Stomach smooth muscle (tissue), 2 donors: Measurements from ENCODE around the gene LEMD3.

ENCODE experiments used
- H3K27ac ChIP-seq: one replicate; pipeline ENCODE4 v1.7.0; 2013; ENCODE audit warnings: mild to moderate bottlenecking, low read length, inconsistent platforms
- H3K27me3 ChIP-seq, 2 donors: one replicate each; pipeline ENCODE4 v1.7.0; 2013; ENCODE audit warnings: low read length in 2 of 2; ENCODE audit not compliant: insufficient read depth in 2 of 2, control insufficient read depth in 1 of 2
- H3K36me3 ChIP-seq, 2 donors: one replicate each; pipeline ENCODE4 v1.7.0; 2013; ENCODE audit warnings: low read length in 2 of 2; ENCODE audit not compliant: control insufficient read depth in 2 of 2, insufficient read depth in 2 of 2
- H3K4me1 ChIP-seq: one replicate; pipeline ENCODE4 v1.7.0; 2013; ENCODE audit warnings: low read length; ENCODE audit not compliant: control insufficient read depth, insufficient read depth
- H3K4me3 ChIP-seq, 2 donors: one replicate each; pipeline ENCODE4 v1.7.0; 2013; ENCODE audit warnings: low read length in 2 of 2
- H3K9ac ChIP-seq, 2 donors: one replicate each; pipeline ENCODE4 v1.7.0; 2013; ENCODE audit warnings: low read length in 2 of 2, mild to moderate bottlenecking in 1 of 2
- H3K9me3 ChIP-seq, 2 donors: one replicate each; pipeline ENCODE4 v1.7.0; 2013; ENCODE audit warnings: low read length in 2 of 2; ENCODE audit not compliant: control insufficient read depth in 2 of 2
- donor health status: healthy.
- donor health status: Pancreatic carcinoma.

Gene LEMD3

DNA sequence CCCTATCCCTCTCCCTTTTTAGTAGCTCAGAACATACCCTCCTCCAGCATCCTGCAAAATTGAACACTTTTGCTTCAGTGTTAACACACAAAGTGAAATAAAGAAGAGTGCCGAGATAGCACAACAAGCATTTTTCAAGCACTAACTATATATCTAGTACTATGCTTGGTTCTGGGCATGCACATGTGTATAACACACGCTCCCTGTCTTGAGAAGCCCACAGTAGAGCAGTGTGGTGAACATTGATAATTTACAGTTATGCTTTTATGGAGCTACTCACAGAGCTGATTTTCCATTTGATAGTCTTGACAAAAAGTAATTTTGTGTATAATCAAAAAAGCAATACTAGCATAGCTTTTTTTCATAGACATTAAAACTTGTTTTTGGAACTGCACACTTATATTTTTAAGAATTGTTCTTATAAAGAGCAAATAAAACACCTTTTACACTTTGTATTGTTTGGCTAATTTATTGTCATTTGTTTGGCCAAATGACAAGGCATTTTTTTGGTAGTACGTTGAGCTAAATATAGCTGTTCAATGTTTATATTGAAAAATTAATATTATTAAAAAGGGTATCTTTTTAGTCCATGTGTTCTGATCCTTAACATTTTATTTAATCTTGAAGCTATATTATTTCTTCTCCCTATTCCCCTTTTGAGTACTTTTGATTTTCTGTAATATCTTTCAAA is 39.7 kb downstream of the LEMD3 start:
- Histone ChIP-seq H3K4me3 (no peak overlapping the region), H3K36me3 (no peaks in the 10 kb centered on the region), H3K4me1 (peaks cover 3% of the 10 kb centered on the region), H3K27me3 (no peaks in the 10 kb centered on the region), H3K27ac (no peak overlapping the region), H3K9me3 (no peaks in the 10 kb centered on the region), H3K9ac (no peak overlapping the region)

DNA sequence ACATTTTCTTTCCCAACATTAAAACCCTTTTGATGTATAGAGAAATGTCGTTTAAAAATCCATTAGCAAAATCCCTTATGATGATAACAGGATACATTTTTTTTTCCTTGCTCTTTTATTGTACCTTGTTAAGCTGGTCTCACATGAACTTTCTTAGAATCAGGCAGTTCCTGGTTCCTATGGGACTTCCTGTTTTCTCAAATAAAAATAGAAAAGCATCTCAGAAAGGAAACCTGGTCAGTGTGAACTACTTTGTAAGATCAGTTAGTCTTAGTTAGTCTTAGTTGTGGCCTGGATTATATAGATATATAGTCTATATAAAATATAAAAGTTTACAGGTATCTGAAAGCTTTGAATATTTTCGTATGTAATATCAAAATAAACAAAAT is 40.3 kb downstream of the LEMD3 start:
- peaks cover 3% of the 10 kb centered on the region for H3K4me1 ChIP-seq
- no peak overlapping the region for H3K27ac ChIP-seq
- no peaks in the 10 kb centered on the region for H3K27me3 ChIP-seq
- H3K36me3 ChIP-seq: no peaks in the 10 kb centered on the region
- H3K4me3 ChIP-seq: no peak overlapping the region
- no peaks in the 10 kb centered on the region for H3K9me3 ChIP-seq
- no peak overlapping the region for H3K9ac ChIP-seq

DNA sequence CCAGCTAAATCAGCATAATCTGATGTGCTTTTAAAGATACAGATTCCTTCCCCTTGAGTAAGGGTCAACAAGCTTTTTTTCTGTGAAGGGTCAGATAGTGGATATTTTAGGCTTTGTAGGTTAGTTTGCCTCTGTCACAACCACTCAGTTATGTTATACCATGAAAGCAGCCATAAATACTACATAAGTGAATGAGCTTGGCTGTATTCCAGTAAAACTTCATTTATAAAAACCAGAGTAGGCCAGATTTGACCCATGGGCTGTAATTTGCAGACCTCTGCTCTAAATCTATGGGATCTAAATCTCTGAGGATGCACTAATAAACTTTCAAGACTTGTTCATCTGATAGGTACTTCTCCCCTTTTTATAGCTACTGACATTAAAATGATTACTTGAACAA is 47.7 kb downstream of the LEMD3 start:
- Histone ChIP-seq H3K27me3 (no peaks in the 10 kb centered on the region), H3K9ac (no peak overlapping the region), H3K36me3 (peaks cover 5 to 10% of the 10 kb centered on the region in 2 donors), H3K4me1 (peaks cover 6% of the 10 kb centered on the region), H3K27ac (no peak overlapping the region), H3K9me3 (peaks cover 0 to 6% of the 10 kb centered on the region in 2 donors), H3K4me3 (no peak overlapping the region)

DNA sequence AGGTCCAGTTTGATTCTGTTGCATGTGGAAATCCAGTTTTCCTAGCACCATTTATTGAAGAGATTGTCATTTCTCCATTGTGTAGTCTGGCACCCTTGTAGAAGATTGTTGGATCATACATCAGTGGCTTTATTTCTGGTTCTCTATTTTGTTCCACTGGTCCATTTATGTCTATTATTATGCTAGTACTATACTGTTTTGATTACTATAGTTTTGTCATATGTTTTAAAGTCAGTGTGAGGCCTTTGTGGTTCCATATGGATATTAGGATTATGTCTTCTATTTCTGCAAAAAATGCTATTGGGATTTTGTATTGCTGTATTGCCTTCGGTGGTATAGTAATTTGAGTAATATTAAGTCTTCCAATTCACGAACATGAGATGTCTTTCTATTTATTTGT is 51.4 kb downstream of the LEMD3 start:
- no peak overlapping the region for H3K9ac ChIP-seq
- peaks cover 5 to 10% of the 10 kb centered on the region in 2 donors for H3K36me3 ChIP-seq
- H3K4me3 ChIP-seq: no peak overlapping the region
- H3K27me3 ChIP-seq: no peaks in the 10 kb centered on the region
- no peak overlapping the region for H3K27ac ChIP-seq
- H3K4me1 ChIP-seq: peaks cover 6% of the 10 kb centered on the region
- H3K9me3 ChIP-seq: peaks cover 0 to 6% of the 10 kb centered on the region in 2 donors

DNA sequence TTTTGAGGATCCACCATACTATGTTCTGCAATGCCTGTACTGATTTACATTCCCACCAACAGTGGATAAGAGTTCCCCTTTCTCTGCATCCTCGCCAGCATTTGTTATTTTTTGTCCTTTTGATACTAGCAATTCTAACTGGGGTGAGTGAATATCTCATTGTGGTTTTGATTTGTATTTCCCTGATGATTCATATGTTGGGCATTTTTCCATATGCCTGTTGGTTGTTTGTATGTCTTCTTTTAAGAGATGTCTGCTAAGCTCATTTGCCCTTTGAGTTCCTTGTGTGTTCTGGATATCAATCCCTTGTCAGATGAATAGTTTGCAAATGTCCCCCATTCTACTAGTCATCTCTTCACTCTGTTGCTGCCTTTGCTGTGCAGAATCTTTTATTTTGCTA is 60.1 kb downstream of the LEMD3 start:
- H3K27ac ChIP-seq: no peak overlapping the region

DNA sequence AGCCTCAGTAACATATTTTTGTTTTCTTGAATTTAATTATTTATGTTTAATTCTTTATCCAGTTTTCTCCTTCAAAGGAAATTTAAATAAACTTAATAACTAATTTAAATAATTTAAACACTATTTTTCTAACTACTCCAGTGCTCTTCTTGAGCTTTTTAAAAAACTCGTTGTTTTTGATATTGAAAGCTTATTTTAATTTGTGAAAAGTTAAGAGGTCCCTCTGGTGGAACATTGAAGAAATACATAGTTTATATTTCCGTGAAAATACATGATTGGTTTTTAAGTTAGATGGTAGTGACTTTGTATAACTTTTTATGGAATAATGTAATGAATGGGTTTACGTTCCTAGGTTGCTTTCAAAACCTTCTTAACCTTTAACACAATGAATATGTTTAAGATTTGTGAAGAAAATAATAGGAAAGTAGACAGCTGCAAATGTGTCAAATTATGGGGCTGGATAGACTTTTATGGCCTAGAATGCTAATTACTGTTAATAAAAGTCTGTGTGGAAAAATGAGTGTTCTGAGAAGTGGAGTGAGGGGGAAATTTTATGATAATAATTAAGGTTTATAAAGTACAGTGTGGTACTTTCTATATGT is 63.2 kb downstream of the LEMD3 start:
- H3K9me3 ChIP-seq: no peaks in the 10 kb centered on the region
- H3K36me3 ChIP-seq: peaks cover 0 to 4% of the 10 kb centered on the region in 2 donors
- H3K27me3 ChIP-seq: no peaks in the 10 kb centered on the region
- H3K9ac ChIP-seq: no peak overlapping the region
- no peak overlapping the region for H3K4me3 ChIP-seq
- no peak overlapping the region for H3K27ac ChIP-seq
- H3K4me1 ChIP-seq: no peaks in the 10 kb centered on the region

More for the DNA sequence above, 60.1 kb downstream of the LEMD3 start:
- no peaks in the 10 kb centered on the region for H3K9me3 ChIP-seq
- H3K4me3 ChIP-seq: no peak overlapping the region
- peaks cover 0 to 4% of the 10 kb centered on the region in 2 donors for H3K36me3 ChIP-seq
- no peaks in the 10 kb centered on the region for H3K4me1 ChIP-seq
- no peaks in the 10 kb centered on the region for H3K27me3 ChIP-seq
- H3K9ac ChIP-seq: no peak overlapping the region

DNA sequence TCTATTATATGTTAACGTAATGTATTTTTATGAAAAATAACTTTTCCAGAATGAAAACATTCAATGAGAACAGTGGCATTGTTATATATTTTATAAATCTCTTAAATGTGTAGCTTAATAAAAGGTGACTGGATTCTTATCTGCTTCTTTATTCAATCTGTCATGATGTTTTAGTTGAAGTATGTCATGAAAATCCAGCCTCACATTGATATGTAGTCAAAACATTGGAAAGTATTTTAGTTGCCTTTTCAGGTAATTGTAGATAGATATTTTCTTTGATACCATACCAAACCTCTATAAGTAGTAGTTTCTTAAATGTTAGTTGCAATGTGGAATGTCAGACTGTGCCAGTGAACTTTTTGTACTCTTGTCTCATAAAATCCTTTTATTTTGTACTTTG is 67.8 kb downstream of the LEMD3 start:
- Histone ChIP-seq H3K27ac (no peak overlapping the region), H3K27me3 (no peaks in the 10 kb centered on the region), H3K36me3 (peaks cover 4 to 11% of the 10 kb centered on the region in 2 donors), H3K9ac (no peak overlapping the region), H3K4me1 (no peaks in the 10 kb centered on the region), H3K9me3 (no peaks in the 10 kb centered on the region), H3K4me3 (no peak overlapping the region)

DNA sequence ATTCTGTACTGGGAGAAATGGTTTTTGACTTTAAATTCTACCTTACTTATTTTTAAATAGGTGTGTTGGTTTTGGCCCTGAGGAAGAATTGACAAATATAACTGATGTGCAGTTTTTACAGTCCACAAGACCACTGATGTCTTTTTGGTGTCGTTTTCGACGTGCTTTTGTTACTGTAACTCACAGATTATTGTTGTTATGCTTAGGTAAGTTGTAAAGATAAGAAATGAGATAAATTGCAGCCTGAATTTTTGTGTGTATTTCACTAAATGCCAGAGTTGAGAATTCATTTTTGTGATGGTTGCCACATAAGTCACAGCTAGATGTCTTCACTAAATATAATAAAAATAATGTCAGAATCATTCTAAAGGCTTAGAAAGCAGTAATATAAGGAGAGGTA is 69.2 kb downstream of the LEMD3 start:
- no peaks in the 10 kb centered on the region for H3K27me3 ChIP-seq
- H3K9ac ChIP-seq: no peak overlapping the region
- H3K4me3 ChIP-seq: no peak overlapping the region
- no peaks in the 10 kb centered on the region for H3K4me1 ChIP-seq
- H3K9me3 ChIP-seq: no peaks in the 10 kb centered on the region
- no peak overlapping the region for H3K27ac ChIP-seq
- peaks cover 10 to 17% of the 10 kb centered on the region in 2 donors for H3K36me3 ChIP-seq

DNA sequence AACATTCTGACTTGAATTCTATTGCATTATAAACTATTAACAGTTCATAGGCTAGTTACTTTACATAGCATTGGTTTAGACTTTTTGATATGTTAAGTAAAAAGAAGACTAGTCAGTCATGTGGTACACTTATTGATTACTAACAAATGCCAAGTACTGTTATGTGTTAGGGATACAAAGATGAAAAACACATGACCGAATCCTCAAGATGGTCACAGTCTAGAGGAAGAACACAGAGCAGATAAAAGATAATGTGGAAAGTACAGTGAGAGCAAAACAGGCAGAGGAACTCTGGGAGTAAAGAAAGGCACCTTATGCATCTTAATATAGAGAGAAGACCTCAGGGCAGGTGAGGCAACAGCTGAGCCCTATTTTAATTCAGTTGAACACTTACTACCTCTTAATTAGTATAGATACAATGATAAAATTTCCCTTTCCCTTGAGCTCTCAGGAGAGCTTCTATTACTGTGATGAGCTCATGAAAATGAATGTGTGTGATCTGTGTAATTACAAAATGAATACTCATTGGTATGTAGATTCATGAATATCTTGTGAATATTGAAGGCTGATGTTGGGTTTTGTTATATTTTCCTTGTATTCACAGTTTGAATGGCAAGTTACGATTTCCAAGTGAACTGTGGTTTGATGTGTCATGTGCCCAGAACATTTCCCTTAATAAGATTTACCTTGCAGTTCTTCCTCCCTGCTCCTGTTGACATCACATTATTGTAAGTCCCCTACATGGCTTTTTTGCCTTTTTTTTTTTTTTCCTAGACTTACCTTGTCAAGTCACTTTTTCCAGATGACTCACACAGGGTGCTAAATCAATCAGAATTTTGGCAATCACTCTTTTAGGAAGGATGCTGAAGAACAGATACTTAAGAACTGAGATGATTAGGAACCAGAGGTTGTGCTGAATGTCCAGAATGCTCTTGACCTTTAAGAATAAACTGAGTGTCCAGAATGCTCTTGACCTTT is 79.6 kb downstream of the LEMD3 start:
- no peak overlapping the region for H3K4me3 ChIP-seq
- no peak overlapping the region for H3K9ac ChIP-seq
- no peaks in the 10 kb centered on the region for H3K4me1 ChIP-seq
- no peaks in the 10 kb centered on the region for H3K27me3 ChIP-seq
- H3K9me3 ChIP-seq: no peaks in the 10 kb centered on the region
- no peak overlapping the region for H3K27ac ChIP-seq
- peaks cover 3 to 9% of the 10 kb centered on the region in 2 donors for H3K36me3 ChIP-seq

DNA sequence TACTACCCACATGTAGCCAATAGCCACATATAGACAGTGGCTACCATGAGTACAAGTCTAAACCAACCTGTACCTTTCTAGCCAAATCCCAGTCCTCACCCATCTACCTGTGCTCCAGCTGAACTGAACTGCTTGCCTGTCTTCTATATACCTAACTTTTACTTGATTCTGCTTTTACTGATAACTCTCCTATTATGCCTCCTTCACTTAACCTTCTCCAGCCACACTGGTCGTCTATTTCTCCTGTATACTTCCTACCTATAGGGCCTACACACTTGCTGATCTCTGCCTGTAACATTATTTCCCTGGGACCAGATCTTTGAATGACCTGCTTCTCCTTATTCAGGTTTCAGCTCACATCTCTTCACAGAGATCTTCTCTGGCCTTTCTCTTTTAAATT is 83.1 kb downstream of the LEMD3 start:
- H3K4me1 ChIP-seq: no peaks in the 10 kb centered on the region
- H3K27ac ChIP-seq: no peak overlapping the region
- peaks cover 0 to 3% of the 10 kb centered on the region in 2 donors for H3K36me3 ChIP-seq
- no peaks in the 10 kb centered on the region for H3K27me3 ChIP-seq
- no peak overlapping the region for H3K4me3 ChIP-seq
- no peaks in the 10 kb centered on the region for H3K9me3 ChIP-seq
- no peak overlapping the region for H3K9ac ChIP-seq
